ENCODE results near the gene C19orf47.

C19orf47 gene

GRCh38 chr19:40305403-40305802 lies 42.8 kb downstream of the C19orf47 start:
- no peak overlapping the region for H3K4me3 ChIP-seq (ENCODE audit: low read length)
- H3K9me3 ChIP-seq (replicated peaks; ENCODE audit: low read length) = no peaks in the 10 kb centered on the region
- no peaks in the 10 kb centered on the region for H3K4me1 ChIP-seq (ENCODE audit: control insufficient read depth, insufficient read depth, low read length)
- H3K9ac ChIP-seq (ENCODE audit: low read depth, low read length) = no peak overlapping the region
- no peaks in the 10 kb centered on the region for H3K36me3 ChIP-seq (ENCODE audit: insufficient read depth, low read length)
- H3K27me3 ChIP-seq (ENCODE audit: control insufficient read depth, insufficient read depth, low read length) = no peaks in the 10 kb centered on the region
- H3K4me2 ChIP-seq (ENCODE audit: low read length) = no peak overlapping the region

- H3K36me3 ChIP-seq (ENCODE audit: insufficient read depth, low read length) = no peaks in the 10 kb centered on the region
- H3K27me3 ChIP-seq (ENCODE audit: control insufficient read depth, insufficient read depth, low read length) = no peaks in the 10 kb centered on the region
- H3K4me3 ChIP-seq (ENCODE audit: low read length) = no peak overlapping the region
- H3K4me1 ChIP-seq (ENCODE audit: control insufficient read depth, insufficient read depth, low read length) = no peaks in the 10 kb centered on the region
- H3K4me2 ChIP-seq (ENCODE audit: low read length) = no peak overlapping the region
- no peaks in the 10 kb centered on the region for H3K9me3 ChIP-seq (replicated peaks; ENCODE audit: low read length)
- H3K9ac ChIP-seq (ENCODE audit: low read depth, low read length) = no peak overlapping the region
These were observed 43.9 kb downstream of the C19orf47 start for GRCh38 chr19:40304306-40304705.

- Histone ChIP-seq H3K4me2 (ENCODE audit: low read length) (no peak overlapping the region), H3K9me3 (replicated peaks; ENCODE audit: low read length) (no peaks in the 10 kb centered on the region), H3K27me3 (ENCODE audit: control insufficient read depth, insufficient read depth, low read length) (no peaks in the 10 kb centered on the region), H3K36me3 (ENCODE audit: insufficient read depth, low read length) (no peaks in the 10 kb centered on the region), H3K4me1 (ENCODE audit: control insufficient read depth, insufficient read depth, low read length) (no peaks in the 10 kb centered on the region), H3K4me3 (ENCODE audit: low read length) (no peak overlapping the region), H3K9ac (ENCODE audit: low read depth, low read length) (no peak overlapping the region)
These were observed 44.4 kb downstream of the C19orf47 start for GRCh38 chr19:40303765-40304164.

DNA sequence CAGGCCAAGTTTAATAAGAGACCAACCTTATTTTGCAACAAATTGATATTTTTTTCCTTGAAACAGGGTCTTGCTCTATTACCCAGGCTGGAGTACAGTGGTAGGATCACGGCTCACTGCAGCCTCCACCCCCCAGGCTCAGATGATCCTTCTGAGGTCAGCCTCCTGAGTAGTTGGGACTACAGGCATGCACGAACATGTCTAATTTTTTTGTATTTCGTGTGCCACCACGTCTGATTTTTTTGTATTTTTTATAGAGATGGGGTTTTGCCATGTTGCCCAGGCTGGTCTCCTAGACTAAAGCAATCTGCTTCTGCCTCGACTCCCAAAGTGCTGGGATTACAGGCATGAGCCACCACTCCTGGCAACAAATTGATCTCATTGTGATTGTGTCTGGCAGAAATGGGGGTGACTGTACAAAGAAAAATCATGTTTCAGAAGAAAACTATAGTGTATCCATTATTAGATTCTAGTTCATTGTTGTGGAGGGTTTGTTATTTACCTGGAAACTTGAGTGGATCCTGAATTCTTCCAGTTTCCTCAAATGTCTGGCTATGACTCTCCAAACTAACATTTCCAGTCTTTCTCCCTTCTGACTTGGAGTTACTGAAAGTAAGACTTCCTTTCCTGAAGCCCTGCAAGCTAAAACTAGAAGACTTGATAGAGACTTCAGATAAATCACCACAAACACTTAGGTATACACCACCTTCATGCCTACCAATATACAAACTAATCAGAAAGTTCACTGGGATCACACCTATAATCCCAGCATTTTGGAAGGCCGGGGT lies 45.8 kb downstream of the C19orf47 start:
- Histone ChIP-seq H3K9ac (ENCODE audit: low read depth, low read length) (no peak overlapping the region), H3K36me3 (ENCODE audit: insufficient read depth, low read length) (no peaks in the 10 kb centered on the region), H3K27me3 (ENCODE audit: control insufficient read depth, insufficient read depth, low read length) (no peaks in the 10 kb centered on the region), H3K4me3 (ENCODE audit: low read length) (no peak overlapping the region), H3K9me3 (replicated peaks; ENCODE audit: low read length) (no peaks in the 10 kb centered on the region), H3K4me2 (ENCODE audit: low read length) (no peak overlapping the region), H3K4me1 (ENCODE audit: control insufficient read depth, insufficient read depth, low read length) (no peaks in the 10 kb centered on the region)

GRCh38 chr19:40300668-40301067 lies 47.5 kb downstream of the C19orf47 start:
- Histone ChIP-seq H3K4me1 (ENCODE audit: control insufficient read depth, insufficient read depth, low read length) (no peaks in the 10 kb centered on the region), H3K9me3 (replicated peaks; ENCODE audit: low read length) (no peaks in the 10 kb centered on the region), H3K4me3 (ENCODE audit: low read length) (no peak overlapping the region), H3K27me3 (ENCODE audit: control insufficient read depth, insufficient read depth, low read length) (no peaks in the 10 kb centered on the region), H3K36me3 (ENCODE audit: insufficient read depth, low read length) (no peaks in the 10 kb centered on the region), H3K4me2 (ENCODE audit: low read length) (no peak overlapping the region), H3K9ac (ENCODE audit: low read depth, low read length) (no peak overlapping the region)

DNA sequence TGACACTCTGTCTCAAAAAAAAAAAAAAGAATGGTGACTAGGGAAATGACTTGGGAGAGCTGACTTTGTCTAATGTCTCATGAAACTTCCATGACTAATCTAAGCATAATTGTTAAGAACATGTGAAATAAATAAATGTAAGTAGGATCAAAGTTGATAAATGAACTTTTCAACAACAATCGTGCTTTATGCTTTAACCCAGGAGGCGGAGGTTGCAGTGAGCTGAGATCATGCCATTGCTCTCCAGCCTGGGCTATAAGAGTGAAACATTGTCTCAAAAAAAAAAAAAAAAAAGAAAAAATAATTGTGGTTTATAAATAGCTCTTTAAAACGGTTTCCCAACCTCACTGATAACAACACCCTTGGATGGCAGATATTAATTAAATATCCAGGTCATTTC lies 50.2 kb downstream of the C19orf47 start:
- Histone ChIP-seq H3K4me3 (ENCODE audit: low read length) (no peak overlapping the region), H3K4me1 (ENCODE audit: control insufficient read depth, insufficient read depth, low read length) (no peaks in the 10 kb centered on the region), H3K9ac (ENCODE audit: low read depth, low read length) (no peak overlapping the region), H3K9me3 (replicated peaks; ENCODE audit: low read length) (no peaks in the 10 kb centered on the region), H3K36me3 (ENCODE audit: insufficient read depth, low read length) (peaks cover 3% of the 10 kb centered on the region), H3K4me2 (ENCODE audit: low read length) (no peak overlapping the region), H3K27me3 (ENCODE audit: control insufficient read depth, insufficient read depth, low read length) (no peaks in the 10 kb centered on the region)

DNA sequence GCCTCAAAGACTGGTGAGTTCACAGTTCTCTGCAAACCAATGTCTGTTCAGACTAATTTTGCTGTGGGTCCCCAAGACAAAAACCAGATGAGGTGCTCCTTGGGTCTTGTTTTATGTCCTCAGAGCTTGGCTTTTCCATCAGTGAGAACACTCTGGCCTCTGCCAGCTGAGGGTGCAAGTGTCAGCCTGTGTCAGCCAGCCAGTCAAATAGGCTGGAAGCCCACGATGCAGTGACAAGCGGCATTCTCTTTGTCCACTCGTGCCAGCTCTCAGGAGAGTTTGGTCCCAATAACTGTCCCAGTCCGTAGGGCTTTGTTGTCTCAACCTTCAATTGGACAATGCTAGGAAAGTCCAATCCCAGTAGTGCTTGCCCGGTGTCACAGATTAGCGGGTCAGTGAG lies 53.6 kb downstream of the C19orf47 start:
- no peak overlapping the region for H3K9ac ChIP-seq (ENCODE audit: low read depth, low read length)
- no peak overlapping the region for H3K4me2 ChIP-seq (ENCODE audit: low read length)
- H3K4me3 ChIP-seq (ENCODE audit: low read length) = no peak overlapping the region
- no peaks in the 10 kb centered on the region for H3K4me1 ChIP-seq (ENCODE audit: control insufficient read depth, insufficient read depth, low read length)
- H3K36me3 ChIP-seq (ENCODE audit: insufficient read depth, low read length) = peaks cover 3% of the 10 kb centered on the region
- H3K9me3 ChIP-seq (replicated peaks; ENCODE audit: low read length) = no peaks in the 10 kb centered on the region
- no peaks in the 10 kb centered on the region for H3K27me3 ChIP-seq (ENCODE audit: control insufficient read depth, insufficient read depth, low read length)

GRCh38 chr19:40286971-40287421 lies 61.2 kb downstream of the C19orf47 start:
- Histone ChIP-seq H3K4me3 (ENCODE audit: low read length) (no peak overlapping the region), H3K36me3 (ENCODE audit: insufficient read depth, low read length) (peaks cover 5% of the 10 kb centered on the region), H3K4me2 (ENCODE audit: low read length) (no peak overlapping the region), H3K9ac (ENCODE audit: low read depth, low read length) (peak overlapping the region; percentile 86), H3K9me3 (replicated peaks; ENCODE audit: low read length) (no peaks in the 10 kb centered on the region), H3K4me1 (ENCODE audit: control insufficient read depth, insufficient read depth, low read length) (peaks cover 36% of the 10 kb centered on the region), H3K27me3 (ENCODE audit: control insufficient read depth, insufficient read depth, low read length) (no peaks in the 10 kb centered on the region)

GRCh38 chr19:40286235-40286970 lies 61.8 kb downstream of the C19orf47 start:
- H3K4me2 ChIP-seq (ENCODE audit: low read length) = peak overlapping the region; percentile 87
- H3K4me3 ChIP-seq (ENCODE audit: low read length) = peak overlapping the region; percentile 44
- peaks cover 6% of the 10 kb centered on the region for H3K36me3 ChIP-seq (ENCODE audit: insufficient read depth, low read length)
- peaks cover 42% of the 10 kb centered on the region for H3K4me1 ChIP-seq (ENCODE audit: control insufficient read depth, insufficient read depth, low read length)
- H3K9ac ChIP-seq (ENCODE audit: low read depth, low read length) = peak overlapping the region; percentile 86
- H3K9me3 ChIP-seq (replicated peaks; ENCODE audit: low read length) = no peaks in the 10 kb centered on the region
- no peaks in the 10 kb centered on the region for H3K27me3 ChIP-seq (ENCODE audit: control insufficient read depth, insufficient read depth, low read length)

DNA sequence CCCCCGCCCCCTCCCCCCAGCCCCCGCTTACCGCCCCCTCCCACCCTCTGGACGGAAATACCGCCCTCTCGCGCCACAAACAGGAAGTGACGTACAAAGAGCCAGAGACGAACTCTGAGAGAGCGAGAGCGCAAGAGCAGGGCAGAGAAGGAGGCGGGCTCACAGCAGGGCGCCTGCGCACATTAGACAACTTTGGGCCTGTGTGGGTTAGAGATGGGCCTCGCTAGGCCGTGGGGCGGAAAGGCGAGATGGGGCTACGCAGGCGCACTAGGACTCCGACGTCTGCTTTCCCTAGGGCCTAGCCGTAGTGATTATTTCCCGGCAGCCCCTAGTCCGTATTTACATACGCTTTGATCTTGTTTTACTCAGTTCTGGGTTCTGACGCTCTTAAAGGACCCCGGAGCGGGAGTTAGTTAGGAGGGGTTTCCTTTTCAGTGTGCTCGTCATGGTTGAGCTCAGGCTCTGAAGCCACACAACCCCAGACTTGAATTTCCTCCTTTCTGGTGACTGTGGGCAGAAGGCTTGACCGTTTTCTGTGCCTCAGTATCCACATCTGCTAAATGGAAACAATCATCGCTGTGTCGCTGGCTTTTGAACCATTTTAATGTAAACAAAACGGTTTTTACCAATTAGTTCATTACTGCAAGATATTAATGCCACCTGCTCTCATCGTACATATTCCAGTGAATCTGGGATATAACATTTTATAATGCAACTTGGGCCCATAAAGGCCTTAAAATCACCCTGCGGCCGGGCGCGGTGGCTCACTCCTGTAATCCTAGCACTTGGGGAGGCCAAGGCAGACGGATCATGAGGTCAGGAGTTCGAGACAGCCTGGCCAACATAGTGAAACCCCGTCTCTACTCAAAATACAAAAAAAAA lies 62.6 kb downstream of the C19orf47 start:
- no peaks in the 10 kb centered on the region for H3K9me3 ChIP-seq (replicated peaks; ENCODE audit: low read length)
- H3K9ac ChIP-seq (ENCODE audit: low read depth, low read length) = peak overlapping the region; percentile 90
- peak overlapping the region; percentile 87 for H3K4me2 ChIP-seq (ENCODE audit: low read length)
- H3K4me3 ChIP-seq (ENCODE audit: low read length) = peak overlapping the region; percentile 86
- H3K27me3 ChIP-seq (ENCODE audit: control insufficient read depth, insufficient read depth, low read length) = no peaks in the 10 kb centered on the region
- H3K36me3 ChIP-seq (ENCODE audit: insufficient read depth, low read length) = peaks cover 6% of the 10 kb centered on the region
- H3K4me1 ChIP-seq (ENCODE audit: control insufficient read depth, insufficient read depth, low read length) = peaks cover 44% of the 10 kb centered on the region
